Subcutaneous adipose tissue (tissue), 4 donors: ENCODE data around the gene TM7SF3. TPM values are rescaled to one million over a fixed set of nuclear protein-coding genes. Genes with fewer than 3 reads are reported as not detected.

Experiments
- total RNA-seq, 4 donors: library from RNA; depleted of rRNA; stranded (reverse); fragments of >200 nt; gene quantifications; one replicate each; pipeline ENCODE4 v1.1.0, GENCODE V29; 2016
- TF ChIP-seq, protein P1 (sequence below): fragments of 450-650 bp; IDR thresholded peaks from one replicate; pipeline ENCODE4 v1.5.1; 2016; ENCODE audit warnings: low read depth, mild to moderate bottlenecking, control low read depth, antibody characterized with exemption, moderate library complexity

TM7SF3 gene
- total RNA-seq, 4 donors from 2014 or later: 36.8 to 49.5 (median 44.1) TPM

DNA sequence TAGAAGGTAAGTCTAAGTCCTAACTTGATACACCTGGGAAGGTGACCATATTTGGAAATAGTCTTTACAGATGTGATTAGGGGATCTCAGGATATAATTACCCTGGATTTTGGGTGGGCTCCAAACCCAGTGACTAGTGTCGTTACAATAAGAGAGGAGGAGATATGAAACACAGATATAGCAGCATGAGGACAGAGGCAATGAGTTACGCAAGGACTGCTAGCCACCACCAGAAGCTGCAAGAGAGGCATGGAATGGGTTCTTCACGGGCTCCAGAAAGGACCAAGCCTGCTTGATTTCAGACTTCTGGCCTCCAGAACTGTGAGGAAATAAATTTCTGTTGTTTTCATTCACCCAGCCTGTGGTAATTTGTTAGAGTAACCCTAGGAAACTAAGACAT is 47.3 kb downstream of the TM7SF3 start:
- TF ChIP-seq, protein P1, sequence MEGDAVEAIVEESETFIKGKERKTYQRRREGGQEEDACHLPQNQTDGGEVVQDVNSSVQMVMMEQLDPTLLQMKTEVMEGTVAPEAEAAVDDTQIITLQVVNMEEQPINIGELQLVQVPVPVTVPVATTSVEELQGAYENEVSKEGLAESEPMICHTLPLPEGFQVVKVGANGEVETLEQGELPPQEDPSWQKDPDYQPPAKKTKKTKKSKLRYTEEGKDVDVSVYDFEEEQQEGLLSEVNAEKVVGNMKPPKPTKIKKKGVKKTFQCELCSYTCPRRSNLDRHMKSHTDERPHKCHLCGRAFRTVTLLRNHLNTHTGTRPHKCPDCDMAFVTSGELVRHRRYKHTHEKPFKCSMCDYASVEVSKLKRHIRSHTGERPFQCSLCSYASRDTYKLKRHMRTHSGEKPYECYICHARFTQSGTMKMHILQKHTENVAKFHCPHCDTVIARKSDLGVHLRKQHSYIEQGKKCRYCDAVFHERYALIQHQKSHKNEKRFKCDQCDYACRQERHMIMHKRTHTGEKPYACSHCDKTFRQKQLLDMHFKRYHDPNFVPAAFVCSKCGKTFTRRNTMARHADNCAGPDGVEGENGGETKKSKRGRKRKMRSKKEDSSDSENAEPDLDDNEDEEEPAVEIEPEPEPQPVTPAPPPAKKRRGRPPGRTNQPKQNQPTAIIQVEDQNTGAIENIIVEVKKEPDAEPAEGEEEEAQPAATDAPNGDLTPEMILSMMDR: no peak

DNA sequence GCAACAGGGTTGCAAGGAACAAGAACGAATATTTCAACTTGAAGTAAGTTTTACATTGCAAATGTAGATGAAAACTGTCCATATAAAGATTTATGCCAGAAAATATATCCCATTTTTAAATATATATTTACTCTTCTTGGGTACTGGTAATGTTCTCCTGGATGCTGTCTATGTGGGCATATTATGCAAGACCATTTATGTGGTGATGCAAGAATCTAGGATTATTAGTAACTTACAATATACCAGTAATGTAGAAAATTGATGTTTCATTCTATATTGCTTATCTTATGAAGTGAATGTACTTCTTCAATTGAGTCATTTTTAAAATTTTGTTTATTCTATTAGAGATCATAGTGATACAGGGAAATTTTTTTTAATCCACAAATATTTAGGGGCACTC is 50.8 kb downstream of the TM7SF3 start:
- TF ChIP-seq, protein P1: no peak

DNA sequence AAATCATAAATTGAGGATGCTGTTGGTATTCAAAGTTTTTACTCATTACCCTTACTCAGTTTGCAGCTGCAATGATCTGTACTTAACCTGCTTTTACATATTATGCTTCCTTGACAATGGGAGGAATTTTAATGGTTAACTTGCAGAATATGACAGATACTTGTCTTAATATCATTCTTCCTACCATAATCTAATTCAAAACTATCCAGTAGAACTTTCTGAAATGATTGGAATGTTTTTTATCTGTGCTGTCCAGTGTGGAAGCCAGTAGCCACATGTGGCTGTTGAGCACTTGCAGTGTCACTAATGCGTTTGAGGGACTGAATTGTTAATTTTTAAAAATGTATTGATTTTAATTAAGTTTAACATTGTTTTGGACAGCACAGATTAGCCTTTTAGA is 52.4 kb downstream of the TM7SF3 start:
- TF ChIP-seq, protein P1: no peak

DNA sequence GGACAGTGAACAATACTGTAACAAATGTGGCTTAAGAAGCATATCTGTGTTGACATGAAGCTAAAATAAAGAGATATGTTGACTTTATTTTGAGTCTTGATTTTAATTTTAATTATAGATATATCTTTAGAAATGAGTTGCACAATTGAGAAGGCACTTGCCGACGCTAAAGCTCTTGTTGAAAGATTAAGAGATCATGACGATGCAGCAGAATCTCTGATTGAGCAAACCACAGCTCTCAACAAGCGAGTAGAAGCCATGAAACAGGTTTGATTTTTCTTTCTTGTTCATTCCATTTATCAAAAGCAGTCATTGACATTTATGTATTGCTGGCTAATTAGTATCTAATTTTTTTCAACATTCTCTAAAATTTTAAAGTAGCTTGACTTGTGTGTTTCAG is 60.2 kb downstream of the TM7SF3 start:
- TF ChIP-seq, protein P1: no peak

DNA sequence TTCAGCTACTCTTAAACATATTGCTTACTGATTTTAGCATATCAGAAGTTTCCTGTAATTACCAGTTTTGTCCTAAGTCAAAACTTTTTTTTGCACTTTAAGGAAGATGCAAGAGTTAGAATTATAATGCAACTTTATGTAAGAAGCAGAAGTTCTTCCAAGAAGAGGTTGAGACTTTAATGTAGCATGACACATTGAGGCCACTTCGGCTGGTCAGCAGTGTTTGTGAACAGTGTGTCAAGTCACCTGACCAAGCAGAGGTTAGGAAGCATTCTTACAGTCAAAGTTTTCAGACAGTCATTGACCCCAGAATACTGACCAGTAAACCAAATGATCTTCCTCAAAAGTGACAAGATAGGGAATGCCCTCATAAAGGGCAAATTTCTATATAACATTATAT is 60.7 kb downstream of the TM7SF3 start:
- TF ChIP-seq, protein P1: no peak

DNA sequence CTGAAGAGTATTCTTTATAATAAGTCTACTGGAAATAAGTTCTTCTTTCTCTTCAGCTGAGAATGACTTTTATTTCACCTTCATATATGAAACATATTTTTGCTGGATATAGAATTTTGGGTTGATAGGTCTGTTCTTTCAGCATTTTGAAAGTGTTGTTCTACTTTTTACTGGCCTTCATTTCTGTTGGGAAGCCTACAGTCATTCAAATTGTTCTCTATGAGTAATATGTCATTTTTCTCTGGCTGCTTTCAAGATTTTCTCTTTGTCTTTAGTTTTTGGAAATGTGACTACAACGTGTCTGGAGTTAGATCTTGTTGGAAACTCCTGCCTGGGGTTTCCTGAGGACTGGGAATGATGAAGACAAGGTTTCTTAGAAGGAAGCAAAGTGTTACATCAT is 65.9 kb downstream of the TM7SF3 start:
- TF ChIP-seq, protein P1: no peak

DNA sequence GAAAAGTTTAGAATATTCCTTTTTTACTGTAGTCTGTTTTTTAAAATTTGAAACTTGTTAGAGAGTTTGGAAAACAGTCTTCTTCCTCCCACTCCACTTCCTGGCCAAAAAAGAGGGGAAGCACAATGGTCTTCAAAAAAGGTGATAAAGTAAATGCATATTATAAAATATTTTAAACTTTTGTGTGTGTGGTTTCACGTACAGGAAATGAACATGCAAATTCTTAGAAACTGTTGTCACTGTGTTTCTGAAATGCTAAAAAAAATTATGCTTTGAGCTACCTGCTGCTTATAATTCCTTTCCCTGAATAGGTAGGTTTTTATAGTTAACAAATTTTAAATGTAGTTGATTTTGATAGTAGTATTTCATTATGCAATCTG is 73.0 kb downstream of the TM7SF3 start:
- TF ChIP-seq, protein P1: no peak
